ENCODE data around the gene CDH2. TPM values are rescaled to one million over a fixed set of nuclear protein-coding genes. Genes with fewer than 3 reads are reported as not detected.

The CDH2 gene
- polyA plus RNA-seq, 2 donors = 0.12 to 0.38 TPM

DNA sequence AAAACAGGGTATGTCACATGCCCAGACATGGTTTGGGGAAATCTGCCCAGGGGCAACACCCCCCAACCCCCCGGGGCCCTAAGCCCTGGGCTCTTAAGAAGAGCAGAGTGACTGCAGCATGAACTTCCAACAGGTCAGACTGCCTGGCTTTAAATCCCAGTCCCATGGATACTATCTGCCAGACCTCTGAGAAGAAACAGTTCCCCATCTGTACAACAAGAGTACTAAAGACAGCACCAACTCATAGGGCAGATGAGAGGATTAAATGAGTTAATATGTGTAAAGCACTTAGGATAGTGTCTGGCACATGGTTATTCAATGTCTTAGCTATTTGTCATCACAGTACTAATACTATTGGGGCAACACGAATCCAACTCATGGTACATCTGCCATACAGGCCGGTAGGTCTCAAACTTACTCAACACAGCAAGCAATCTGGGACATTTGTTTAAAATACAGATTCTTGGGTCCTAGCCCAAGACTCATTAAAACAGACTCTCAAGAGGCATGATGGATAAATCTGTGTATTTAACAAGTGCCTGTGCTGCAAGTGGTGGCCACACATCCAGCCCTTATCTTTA, 23.4 kb downstream of the CDH2 start:
- Histone ChIP-seq H3K4me3 (ENCODE audit: low read depth in 1 of 2, low read length in 2 of 2) (no peak overlapping the region), H3K27me3 (ENCODE audit: control insufficient read depth in 1 of 2, insufficient read depth in 2 of 2, low read length in 2 of 2) (no peaks in the 10 kb centered on the region), H3K27ac (ENCODE audit: low read depth in 2 of 2, low read length in 1 of 2) (no peak overlapping the region), H3K36me3 (ENCODE audit: control insufficient read depth in 2 of 2, insufficient read depth in 2 of 2, low read length in 1 of 2) (no peaks in the 10 kb centered on the region), H3K9me3 (ENCODE audit: control insufficient read depth in 2 of 2, insufficient read depth in 1 of 2, low read depth in 1 of 2, low read length in 1 of 2) (no peaks in the 10 kb centered on the region), H3K4me1 (ENCODE audit: control insufficient read depth in 2 of 2, insufficient read depth in 2 of 2, low read length in 1 of 2) (no peaks in the 10 kb centered on the region)
- 65 to 72% methylated on average over 3 of the region's 3 CpGs for WGBS, 2 donors

DNA sequence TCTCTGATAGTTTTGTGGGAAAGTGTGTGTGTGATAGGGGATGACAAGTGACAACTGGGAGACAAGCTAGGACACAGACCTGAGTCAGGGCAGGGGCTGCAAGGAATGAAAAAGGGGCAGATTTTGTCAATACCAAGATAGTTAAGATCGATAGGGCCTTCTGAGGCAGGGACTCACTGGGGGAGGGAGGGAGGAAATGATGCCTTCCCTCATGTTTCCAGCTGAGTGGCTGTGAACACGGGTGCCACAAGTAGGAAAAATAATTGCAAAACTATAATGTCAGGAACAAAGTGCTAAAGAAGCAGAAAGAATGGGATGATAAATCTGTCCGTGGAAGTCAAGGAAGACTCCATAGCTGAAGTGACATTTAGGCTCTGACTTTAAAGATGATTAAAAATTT, 24.2 kb downstream of the CDH2 start:
- WGBS, 2 donors = 36 to 37% methylated on average over 3 of the region's 3 CpGs
- Histone ChIP-seq H3K4me3 (ENCODE audit: low read depth in 1 of 2, low read length in 2 of 2) (no peak overlapping the region), H3K9me3 (ENCODE audit: control insufficient read depth in 2 of 2, insufficient read depth in 1 of 2, low read depth in 1 of 2, low read length in 1 of 2) (no peaks in the 10 kb centered on the region), H3K36me3 (ENCODE audit: control insufficient read depth in 2 of 2, insufficient read depth in 2 of 2, low read length in 1 of 2) (no peaks in the 10 kb centered on the region), H3K27me3 (ENCODE audit: control insufficient read depth in 1 of 2, insufficient read depth in 2 of 2, low read length in 2 of 2) (no peaks in the 10 kb centered on the region), H3K4me1 (ENCODE audit: control insufficient read depth in 2 of 2, insufficient read depth in 2 of 2, low read length in 1 of 2) (no peaks in the 10 kb centered on the region), H3K27ac (ENCODE audit: low read depth in 2 of 2, low read length in 1 of 2) (no peak overlapping the region)

DNA sequence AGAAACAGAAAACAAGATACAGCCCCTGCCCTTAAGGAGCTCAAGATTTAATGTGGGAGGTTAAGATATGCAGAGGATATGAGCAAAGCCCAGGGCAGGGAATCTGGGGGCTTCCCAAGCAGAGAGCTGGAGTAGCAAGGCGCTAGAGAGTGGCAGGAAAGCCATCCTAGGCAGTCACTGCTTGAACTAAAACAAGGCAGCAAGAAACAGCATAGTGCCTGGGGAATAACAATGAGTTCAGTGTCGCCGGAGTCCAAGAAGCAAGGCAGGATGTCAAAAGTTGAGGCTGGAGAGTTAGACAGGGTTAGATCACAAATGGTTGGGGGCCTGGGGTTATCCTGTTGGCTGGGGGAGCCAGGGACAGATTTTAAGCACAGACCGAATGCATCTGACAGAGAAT, 24.6 kb downstream of the CDH2 start:
- 63 to 66% methylated on average over 4 of the region's 4 CpGs for WGBS, 2 donors

DNA sequence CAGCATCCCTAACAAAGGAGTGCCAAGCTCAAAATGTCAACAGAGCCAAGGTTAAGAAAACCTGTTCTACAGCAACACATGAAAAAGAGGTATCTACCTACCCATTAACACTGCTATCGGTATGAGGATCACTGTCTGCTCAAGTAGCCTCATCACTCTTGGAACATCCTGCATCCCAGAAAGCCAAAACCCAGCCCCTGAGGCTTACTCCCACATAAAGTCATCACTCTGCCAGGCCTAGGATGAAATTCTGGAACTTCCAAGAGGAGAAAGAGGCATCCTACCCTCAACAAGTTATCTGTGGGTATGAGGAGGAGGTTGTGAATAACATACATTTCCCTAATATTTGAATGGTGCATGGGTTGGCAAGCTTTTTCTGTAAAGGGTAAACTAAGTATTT, 25.5 kb downstream of the CDH2 start:
- Histone ChIP-seq H3K27me3 (ENCODE audit: control insufficient read depth in 1 of 2, insufficient read depth in 2 of 2, low read length in 2 of 2) (no peaks in the 10 kb centered on the region), H3K9me3 (ENCODE audit: control insufficient read depth in 2 of 2, insufficient read depth in 1 of 2, low read depth in 1 of 2, low read length in 1 of 2) (no peaks in the 10 kb centered on the region), H3K36me3 (ENCODE audit: control insufficient read depth in 2 of 2, insufficient read depth in 2 of 2, low read length in 1 of 2) (no peaks in the 10 kb centered on the region), H3K4me3 (ENCODE audit: low read depth in 1 of 2, low read length in 2 of 2) (no peak overlapping the region), H3K4me1 (ENCODE audit: control insufficient read depth in 2 of 2, insufficient read depth in 2 of 2, low read length in 1 of 2) (no peaks in the 10 kb centered on the region), H3K27ac (ENCODE audit: low read depth in 2 of 2, low read length in 1 of 2) (no peak overlapping the region)
- 55 to 56% methylated on average over 1 of the region's 1 CpG for WGBS, 2 donors

More for the DNA sequence above, 24.6 kb downstream of the CDH2 start:
- Histone ChIP-seq H3K4me3 (ENCODE audit: low read depth in 1 of 2, low read length in 2 of 2) (no peak overlapping the region), H3K27ac (ENCODE audit: low read depth in 2 of 2, low read length in 1 of 2) (no peak overlapping the region), H3K4me1 (ENCODE audit: control insufficient read depth in 2 of 2, insufficient read depth in 2 of 2, low read length in 1 of 2) (no peaks in the 10 kb centered on the region), H3K36me3 (ENCODE audit: control insufficient read depth in 2 of 2, insufficient read depth in 2 of 2, low read length in 1 of 2) (no peaks in the 10 kb centered on the region), H3K27me3 (ENCODE audit: control insufficient read depth in 1 of 2, insufficient read depth in 2 of 2, low read length in 2 of 2) (no peaks in the 10 kb centered on the region), H3K9me3 (ENCODE audit: control insufficient read depth in 2 of 2, insufficient read depth in 1 of 2, low read depth in 1 of 2, low read length in 1 of 2) (no peaks in the 10 kb centered on the region)

DNA sequence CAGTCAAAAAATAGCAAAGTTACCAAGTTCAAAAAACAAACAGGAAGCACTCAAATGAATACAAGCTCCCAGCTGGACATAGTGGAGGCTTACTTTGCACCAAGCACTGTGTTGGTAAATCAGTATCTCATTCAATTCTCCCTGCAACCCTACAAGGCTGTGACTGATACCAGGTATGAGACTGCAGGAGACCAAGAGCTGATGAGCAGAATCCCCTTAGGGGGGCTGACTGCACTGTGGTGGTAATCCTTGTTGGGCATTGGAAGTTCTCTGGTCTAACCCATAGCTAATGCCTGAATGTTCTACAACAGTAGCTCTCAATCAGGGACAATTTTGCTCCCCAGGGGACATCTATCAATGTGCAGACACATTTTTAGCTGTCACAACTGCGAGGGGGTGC, 26.0 kb downstream of the CDH2 start:
- 62 to 67% methylated on average over 1 of the region's 1 CpG for WGBS, 2 donors
- H3K4me1 ChIP-seq (ENCODE audit: control insufficient read depth in 2 of 2, insufficient read depth in 2 of 2, low read length in 1 of 2) = no peaks in the 10 kb centered on the region
- H3K27ac ChIP-seq (ENCODE audit: low read depth in 2 of 2, low read length in 1 of 2) = no peak overlapping the region
- H3K27me3 ChIP-seq (ENCODE audit: control insufficient read depth in 1 of 2, insufficient read depth in 2 of 2, low read length in 2 of 2) = no peaks in the 10 kb centered on the region
- H3K36me3 ChIP-seq (ENCODE audit: control insufficient read depth in 2 of 2, insufficient read depth in 2 of 2, low read length in 1 of 2) = no peaks in the 10 kb centered on the region
- H3K4me3 ChIP-seq (ENCODE audit: low read depth in 1 of 2, low read length in 2 of 2) = no peak overlapping the region
- no peaks in the 10 kb centered on the region for H3K9me3 ChIP-seq (ENCODE audit: control insufficient read depth in 2 of 2, insufficient read depth in 1 of 2, low read depth in 1 of 2, low read length in 1 of 2)

DNA sequence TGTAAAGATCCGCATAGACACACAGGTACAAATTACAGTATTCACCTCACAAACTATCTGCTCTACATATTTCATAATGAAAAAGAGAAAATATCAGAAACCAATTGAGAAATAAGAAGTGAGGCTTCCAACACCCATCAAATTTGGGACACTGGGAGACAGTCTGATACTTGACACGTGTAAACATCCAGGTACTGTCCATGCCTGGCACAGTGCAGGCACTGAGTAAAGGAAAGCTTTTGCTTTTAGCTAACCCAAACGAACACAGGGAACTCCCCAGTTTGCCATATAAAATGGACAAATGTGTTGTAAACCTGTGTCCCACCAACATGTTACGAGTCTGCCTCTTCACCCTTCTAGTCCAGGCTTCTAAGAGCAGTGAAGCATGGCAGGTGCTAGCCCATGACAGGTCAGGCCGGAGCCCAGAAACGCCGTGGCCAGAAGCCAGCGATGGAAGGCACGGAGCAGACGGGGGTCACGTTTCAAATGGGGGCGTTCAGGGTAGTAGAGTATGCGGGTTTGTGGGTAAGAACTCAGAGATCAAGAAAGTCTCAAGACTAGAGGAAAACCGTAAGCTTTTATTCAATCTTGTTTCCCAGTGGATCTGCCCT, 27.0 kb downstream of the CDH2 start:
- Histone ChIP-seq H3K27me3 (ENCODE audit: control insufficient read depth in 1 of 2, insufficient read depth in 2 of 2, low read length in 2 of 2) (no peaks in the 10 kb centered on the region), H3K4me3 (ENCODE audit: low read depth in 1 of 2, low read length in 2 of 2) (no peak overlapping the region), H3K27ac (ENCODE audit: low read depth in 2 of 2, low read length in 1 of 2) (no peak overlapping the region), H3K9me3 (ENCODE audit: control insufficient read depth in 2 of 2, insufficient read depth in 1 of 2, low read depth in 1 of 2, low read length in 1 of 2) (no peaks in the 10 kb centered on the region), H3K4me1 (ENCODE audit: control insufficient read depth in 2 of 2, insufficient read depth in 2 of 2, low read length in 1 of 2) (no peaks in the 10 kb centered on the region), H3K36me3 (ENCODE audit: control insufficient read depth in 2 of 2, insufficient read depth in 2 of 2, low read length in 1 of 2) (no peaks in the 10 kb centered on the region)
- WGBS, 2 donors = 83 to 86% methylated on average over 14 of the region's 14 CpGs

DNA sequence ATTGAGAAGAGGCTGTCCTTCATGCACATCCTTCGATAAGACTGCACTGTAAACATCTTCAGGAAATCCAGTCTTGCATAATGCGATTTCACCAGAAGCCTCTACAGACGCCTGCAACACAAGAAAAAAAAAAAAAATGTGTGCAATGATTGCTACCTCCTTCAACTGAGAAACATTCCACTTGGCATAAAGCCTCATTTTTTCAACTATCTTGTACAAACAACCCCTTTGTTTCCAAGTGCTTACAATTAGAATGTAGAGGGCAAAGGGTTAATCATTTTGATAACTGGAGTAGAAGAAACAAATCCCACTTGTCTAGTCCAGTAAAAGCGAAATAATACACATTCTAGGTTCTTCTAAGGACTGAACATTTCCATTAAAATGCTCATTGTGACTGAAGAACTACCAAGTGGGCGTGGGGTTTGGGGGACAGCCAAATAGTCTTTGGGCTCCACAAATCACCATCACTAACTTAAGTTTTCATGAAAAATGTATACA, 29.2 kb downstream of the CDH2 start:
- H3K9me3 ChIP-seq (ENCODE audit: control insufficient read depth in 2 of 2, insufficient read depth in 1 of 2, low read depth in 1 of 2, low read length in 1 of 2) = no peaks in the 10 kb centered on the region
- H3K4me3 ChIP-seq (ENCODE audit: low read depth in 1 of 2, low read length in 2 of 2) = no peak overlapping the region
- WGBS, 2 donors = 42 to 44% methylated on average over 5 of the region's 5 CpGs
- no peak overlapping the region for H3K27ac ChIP-seq (ENCODE audit: low read depth in 2 of 2, low read length in 1 of 2)
- no peaks in the 10 kb centered on the region for H3K4me1 ChIP-seq (ENCODE audit: control insufficient read depth in 2 of 2, insufficient read depth in 2 of 2, low read length in 1 of 2)
- H3K36me3 ChIP-seq (ENCODE audit: control insufficient read depth in 2 of 2, insufficient read depth in 2 of 2, low read length in 1 of 2) = no peaks in the 10 kb centered on the region
- no peaks in the 10 kb centered on the region for H3K27me3 ChIP-seq (ENCODE audit: control insufficient read depth in 1 of 2, insufficient read depth in 2 of 2, low read length in 2 of 2)

DNA sequence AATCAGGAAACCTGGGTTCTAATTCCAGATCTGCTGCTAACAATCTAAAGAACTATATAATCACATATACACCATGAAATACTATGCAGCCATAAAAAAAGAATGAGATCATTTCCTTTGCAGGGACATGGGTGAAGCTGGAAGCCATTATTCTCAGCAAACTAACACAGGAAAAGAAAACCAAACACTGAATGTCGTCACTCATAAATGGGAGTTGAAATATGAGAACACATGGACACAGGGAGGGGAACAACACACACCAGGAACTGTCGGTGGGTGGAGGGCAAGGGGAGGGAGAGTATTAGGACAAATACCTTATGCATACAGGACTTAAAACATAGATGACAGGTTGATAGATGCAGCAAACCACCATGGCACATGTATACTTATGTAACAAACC, 33.2 kb downstream of the CDH2 start:
- 45 to 48% methylated on average over 2 of the region's 2 CpGs for WGBS, 2 donors

DNA sequence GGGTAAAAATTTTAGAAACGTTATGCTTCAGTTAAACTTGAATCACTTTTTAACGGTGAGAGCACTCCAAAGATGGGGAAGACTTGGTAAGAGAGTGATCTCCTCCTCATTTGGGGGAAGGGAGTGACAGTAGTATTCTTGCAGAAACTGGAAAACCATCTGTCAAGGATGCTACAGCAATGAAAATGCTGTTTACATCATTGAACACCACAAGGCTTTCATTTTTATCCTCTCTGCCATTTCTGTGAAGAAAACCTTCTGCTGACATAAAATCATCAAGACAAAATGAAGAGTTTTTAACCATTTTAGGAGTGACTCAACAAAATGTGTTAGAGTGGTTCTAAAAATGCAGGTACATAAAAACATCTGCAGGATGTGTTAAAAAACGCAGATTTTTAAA, 38.1 kb downstream of the CDH2 start:
- H3K36me3 ChIP-seq (ENCODE audit: control insufficient read depth in 2 of 2, insufficient read depth in 2 of 2, low read length in 1 of 2) = no peaks in the 10 kb centered on the region
- no peak overlapping the region for H3K27ac ChIP-seq (ENCODE audit: low read depth in 2 of 2, low read length in 1 of 2)
- no peaks in the 10 kb centered on the region for H3K9me3 ChIP-seq (ENCODE audit: control insufficient read depth in 2 of 2, insufficient read depth in 1 of 2, low read depth in 1 of 2, low read length in 1 of 2)
- H3K4me3 ChIP-seq (ENCODE audit: low read depth in 1 of 2, low read length in 2 of 2) = no peak overlapping the region
- H3K4me1 ChIP-seq (ENCODE audit: control insufficient read depth in 2 of 2, insufficient read depth in 2 of 2, low read length in 1 of 2) = no peaks in the 10 kb centered on the region
- no peaks in the 10 kb centered on the region for H3K27me3 ChIP-seq (ENCODE audit: control insufficient read depth in 1 of 2, insufficient read depth in 2 of 2, low read length in 2 of 2)
- WGBS, 2 donors = 81 to 83% methylated on average over 3 of the region's 3 CpGs

More for the DNA sequence above, 33.2 kb downstream of the CDH2 start:
- no peak overlapping the region for H3K4me3 ChIP-seq (ENCODE audit: low read depth in 1 of 2, low read length in 2 of 2)
- H3K36me3 ChIP-seq (ENCODE audit: control insufficient read depth in 2 of 2, insufficient read depth in 2 of 2, low read length in 1 of 2) = no peaks in the 10 kb centered on the region
- H3K27ac ChIP-seq (ENCODE audit: low read depth in 2 of 2, low read length in 1 of 2) = no peak overlapping the region
- no peaks in the 10 kb centered on the region for H3K4me1 ChIP-seq (ENCODE audit: control insufficient read depth in 2 of 2, insufficient read depth in 2 of 2, low read length in 1 of 2)
- no peaks in the 10 kb centered on the region for H3K27me3 ChIP-seq (ENCODE audit: control insufficient read depth in 1 of 2, insufficient read depth in 2 of 2, low read length in 2 of 2)
- H3K9me3 ChIP-seq (ENCODE audit: control insufficient read depth in 2 of 2, insufficient read depth in 1 of 2, low read depth in 1 of 2, low read length in 1 of 2) = no peaks in the 10 kb centered on the region

DNA sequence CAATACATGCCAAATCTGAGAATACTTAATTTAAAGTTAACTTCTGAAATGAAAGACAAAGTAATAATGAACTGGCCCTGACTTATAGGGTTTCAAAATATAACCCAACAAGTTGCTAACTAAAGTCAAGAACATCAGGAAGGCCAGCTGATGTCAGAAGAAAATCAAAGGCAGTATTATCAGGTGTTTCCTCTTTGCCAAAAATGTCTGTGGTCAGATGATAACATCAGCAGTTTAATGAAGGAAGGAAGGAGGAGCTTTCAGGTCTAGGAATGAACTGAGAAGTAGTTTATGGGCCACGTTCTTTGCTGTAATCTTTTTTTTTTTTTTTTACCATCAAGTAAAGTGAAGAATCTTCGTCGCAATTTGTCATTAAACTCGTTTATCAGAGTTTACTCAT, 40.9 kb downstream of the CDH2 start:
- Histone ChIP-seq H3K36me3 (ENCODE audit: control insufficient read depth in 2 of 2, insufficient read depth in 2 of 2, low read length in 1 of 2) (no peaks in the 10 kb centered on the region), H3K4me1 (ENCODE audit: control insufficient read depth in 2 of 2, insufficient read depth in 2 of 2, low read length in 1 of 2) (no peaks in the 10 kb centered on the region), H3K27ac (ENCODE audit: low read depth in 2 of 2, low read length in 1 of 2) (no peak overlapping the region), H3K4me3 (ENCODE audit: low read depth in 1 of 2, low read length in 2 of 2) (no peak overlapping the region), H3K27me3 (ENCODE audit: control insufficient read depth in 1 of 2, insufficient read depth in 2 of 2, low read length in 2 of 2) (no peaks in the 10 kb centered on the region), H3K9me3 (ENCODE audit: control insufficient read depth in 2 of 2, insufficient read depth in 1 of 2, low read depth in 1 of 2, low read length in 1 of 2) (no peaks in the 10 kb centered on the region)
- WGBS, 2 donors = 54 to 71% methylated on average over 4 of the region's 4 CpGs

All from esophagus (tissue), 2 donors.